Activated CD4-positive, alpha-beta T cell treated with anti-CD3 and anti-CD28 coated beads, Interleukin-2, amount 10 ng/mL, durations not matched to agents 7 days and 5 days (primary cell): ENCODE measurements around the gene TWF2. TPM values are rescaled to one million over a fixed set of nuclear protein-coding genes. Genes with fewer than 3 reads are reported as not detected.
"Not testable (repeated sequence)": the region's sequence is repeated elsewhere in the genome, so short reads cannot be mapped to it uniquely, and the experiment has no call there.

ENCODE experiments used
- CTCF ChIA-PET: fragments of 350-600 bp; sonication (Branson Sonifier 250); formaldehyde crosslinking; loops from one replicate; lab custom pipeline; 2021; ENCODE audit warnings: antibody characterized with exemption; lab: Charles Lee
- POLR2A ChIA-PET: fragments of 350-600 bp; sonication (Branson Sonifier 250); formaldehyde crosslinking; loops from one replicate; lab custom pipeline; 2021; ENCODE audit warnings: antibody characterized with exemption; lab: Charles Lee
- DNase-seq: peaks from one replicate; pipeline ENCODE4 v3.0.0-alpha.2; 2020
- H3K27ac Mint-ChIP-seq: one replicate; pipeline ENCODE4 v1.8.0; 2021; ENCODE audit warnings: mild to moderate bottlenecking, moderate library complexity, mixed read lengths
- H3K27me3 Mint-ChIP-seq: one replicate; pipeline ENCODE4 v1.8.0; 2021; ENCODE audit warnings: mixed read lengths
- H3K36me3 Mint-ChIP-seq: one replicate; pipeline ENCODE4 v1.8.0; 2021; ENCODE audit warnings: low read depth, mixed read lengths
- H3K4me1 Mint-ChIP-seq: one replicate; pipeline ENCODE4 v1.8.0; 2021; ENCODE audit warnings: mixed read lengths
- H3K4me3 Mint-ChIP-seq: one replicate; pipeline ENCODE4 v1.8.0; 2021; ENCODE audit warnings: mild to moderate bottlenecking, moderate library complexity, mixed read lengths
- H3K9me3 Mint-ChIP-seq: one replicate; pipeline ENCODE4 v1.8.0; 2021; ENCODE audit warnings: mixed read lengths
- total RNA-seq, 2 experiments: library from RNA; stranded (reverse); gene quantifications; one replicate each; pipeline ENCODE4 v1.2.3, GENCODE V29; 2021

Gene TWF2
- total RNA-seq, 2 experiments from 2014 or later, result 117 to 119 TPM

DNA sequence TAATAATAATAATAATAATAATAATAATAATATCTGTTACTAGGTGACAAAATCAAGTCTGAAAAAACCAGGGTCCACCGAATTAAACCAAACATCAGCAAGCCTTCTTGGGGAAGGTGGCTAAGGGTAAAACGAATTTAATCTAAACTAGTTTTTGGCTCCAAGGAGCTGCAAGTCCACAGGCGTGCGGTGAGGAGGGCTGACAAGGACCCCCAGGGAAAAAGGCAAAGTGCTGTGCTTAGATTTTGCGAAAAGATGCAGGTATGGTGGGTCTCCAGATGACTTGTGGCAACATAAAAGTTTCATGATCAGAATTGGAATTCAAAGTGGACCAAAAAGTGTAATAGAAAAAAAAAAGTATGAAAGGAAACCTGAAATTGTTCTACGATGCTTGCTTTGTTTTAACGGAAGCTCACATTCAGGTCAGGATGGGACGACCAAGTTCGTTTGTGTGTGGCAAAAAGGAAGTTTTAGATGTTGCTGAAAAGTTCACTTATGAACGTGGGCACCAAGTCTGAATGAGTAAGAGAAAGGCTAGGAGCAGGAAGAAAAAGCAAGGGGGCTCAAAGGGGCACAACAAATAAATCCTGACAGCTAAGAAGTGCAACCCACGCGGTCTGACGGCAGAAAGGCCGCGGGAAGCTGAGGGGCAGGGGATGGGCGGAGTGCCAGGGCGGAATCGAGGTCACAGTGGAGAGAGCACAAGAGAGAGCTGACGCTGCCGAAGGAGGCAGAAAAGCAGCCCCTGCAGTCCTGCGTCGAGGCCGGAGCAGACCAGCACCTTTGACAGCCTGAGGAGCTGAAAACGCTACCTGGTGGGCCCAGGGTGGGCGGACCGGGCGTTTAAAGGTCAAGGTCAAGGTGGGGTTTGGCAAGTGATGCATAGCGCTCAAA, 38.4 kb upstream of the TWF2 start:
- ChIA-PET POLR2A (interaction anchor here (0.6 to 2.4 kb wide), 10 partner anchors 9 to 1709 kb away, joined by 3 to 15 read pairs (median 4); partner anchors contain the start of genes ABHD14B, CISH and RPL29), CTCF (interaction anchor here (0.6 to 7.7 kb wide), 20 partner anchors 9 to 375 kb away, joined by 3 to 48 read pairs (median 4); partner anchors contain the start of genes ABHD14B, GLYCTK, TLR9 and TWF2)
- DNase-seq, result peak; percentile 74
- Mint-ChIP-seq H3K27me3 (no peaks in the 10 kb centered on the region), H3K9me3 (no peaks in the 10 kb centered on the region), H3K36me3 (peaks cover 68% of the 10 kb centered on the region), H3K4me1 (peaks cover 63% of the 10 kb centered on the region), H3K4me3 (peak overlapping the region; percentile 92), H3K27ac (peak overlapping the region; percentile 99)

DNA sequence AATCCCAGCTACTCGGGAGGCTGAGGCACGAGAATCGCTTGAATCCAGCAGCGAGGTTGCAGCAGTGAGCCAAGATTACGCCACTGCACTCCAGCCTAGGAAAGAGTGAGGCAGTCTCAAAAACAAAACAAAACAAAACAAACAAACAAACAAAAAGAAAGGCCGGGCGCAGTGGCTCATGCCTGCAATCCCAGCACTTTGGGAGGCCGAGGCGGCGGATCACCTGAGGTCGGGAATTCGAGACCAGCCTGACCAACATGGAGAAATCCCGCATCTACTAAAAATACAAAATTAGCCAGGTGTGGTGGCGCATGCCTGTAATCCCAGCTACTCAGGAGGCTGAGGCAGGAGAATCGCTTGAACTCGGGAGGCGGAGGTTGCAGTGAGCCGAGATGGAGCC, 35.8 kb upstream of the TWF2 start:
- H3K27me3 Mint-ChIP-seq, DNase-seq, H3K9me3 Mint-ChIP-seq, POLR2A ChIA-PET: not testable (repeated sequence)
- Mint-ChIP-seq H3K36me3 (peaks cover 84% of the 10 kb centered on the region), H3K4me1 (peaks cover 65% of the 10 kb centered on the region), H3K4me3 (peak overlapping the region; percentile 92), H3K27ac (peak overlapping the region; percentile 99)
- CTCF ChIA-PET, result interaction anchor here (1.5 kb wide), 1 partner anchor 26 kb away, joined by 3 read pairs; no protein-coding TSS in a partner anchor

DNA sequence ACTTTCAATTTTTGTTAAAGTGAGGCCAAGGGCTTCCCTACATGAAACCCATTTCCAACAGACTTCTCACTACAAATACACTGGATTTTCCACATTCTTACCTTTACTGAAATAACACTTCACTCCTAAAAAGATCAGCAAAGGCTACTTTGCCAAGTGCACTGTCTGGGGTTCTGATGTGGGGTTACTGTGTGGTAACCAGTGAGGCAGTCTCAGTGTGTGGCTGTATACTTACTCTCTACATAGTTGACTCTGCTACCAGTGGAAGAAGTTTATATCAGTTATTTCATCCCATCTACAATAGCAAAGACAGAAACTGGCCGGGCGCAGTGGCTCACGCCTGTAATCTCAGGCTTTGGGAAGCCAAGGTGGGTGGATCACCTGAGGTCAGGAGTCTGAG, 33.9 kb upstream of the TWF2 start:
- H3K4me3 Mint-ChIP-seq, result peak overlapping the region; percentile 92
- POLR2A ChIA-PET, result no interaction called here
- H3K9me3 Mint-ChIP-seq, result no peaks in the 10 kb centered on the region
- CTCF ChIA-PET, result interaction anchor here (1.0 kb wide), 1 partner anchor 32 kb away, joined by 3 read pairs; no protein-coding TSS in a partner anchor
- H3K36me3 Mint-ChIP-seq, result peaks cover 88% of the 10 kb centered on the region
- H3K27ac Mint-ChIP-seq, result peak overlapping the region; percentile 99
- peaks cover 72% of the 10 kb centered on the region for H3K4me1 Mint-ChIP-seq
- H3K27me3 Mint-ChIP-seq, result no peaks in the 10 kb centered on the region
- DNase-seq, result no peak

DNA sequence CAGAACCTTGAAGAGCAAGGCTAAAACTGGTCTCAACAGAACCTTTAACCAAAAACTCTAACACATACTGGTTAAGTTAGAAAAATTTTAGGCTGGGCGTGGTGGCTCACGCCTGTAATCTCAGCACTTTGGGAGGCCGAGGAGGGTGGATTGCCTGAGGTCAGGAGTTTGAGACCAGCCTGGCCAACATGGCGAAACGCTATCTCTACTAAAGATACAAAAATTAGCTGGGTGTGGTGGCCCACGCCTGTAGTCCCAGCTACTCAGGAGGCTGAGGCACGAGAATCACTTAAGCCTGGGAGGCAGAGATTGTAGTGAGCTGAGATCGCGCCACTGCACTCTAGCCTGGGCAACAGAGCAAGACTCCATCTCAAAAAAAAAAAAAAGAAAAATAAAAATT, 33.2 kb upstream of the TWF2 start:
- POLR2A ChIA-PET, result interaction anchor here (1.5 kb wide), 1 partner anchor 10 kb away, joined by 5 read pairs; no protein-coding TSS in a partner anchor
- not testable (repeated sequence) for H3K9me3 Mint-ChIP-seq, H3K27me3 Mint-ChIP-seq, DNase-seq
- Mint-ChIP-seq H3K4me1 (peaks cover 78% of the 10 kb centered on the region), H3K27ac (peak overlapping the region; percentile 89), H3K36me3 (peaks cover 88% of the 10 kb centered on the region), H3K4me3 (peak overlapping the region; percentile 92)
- CTCF ChIA-PET, result interaction anchor here (0.9 to 2.1 kb wide), 6 partner anchors 9 to 67 kb away, joined by 3 to 11 read pairs (median 4); no protein-coding TSS in a partner anchor

DNA sequence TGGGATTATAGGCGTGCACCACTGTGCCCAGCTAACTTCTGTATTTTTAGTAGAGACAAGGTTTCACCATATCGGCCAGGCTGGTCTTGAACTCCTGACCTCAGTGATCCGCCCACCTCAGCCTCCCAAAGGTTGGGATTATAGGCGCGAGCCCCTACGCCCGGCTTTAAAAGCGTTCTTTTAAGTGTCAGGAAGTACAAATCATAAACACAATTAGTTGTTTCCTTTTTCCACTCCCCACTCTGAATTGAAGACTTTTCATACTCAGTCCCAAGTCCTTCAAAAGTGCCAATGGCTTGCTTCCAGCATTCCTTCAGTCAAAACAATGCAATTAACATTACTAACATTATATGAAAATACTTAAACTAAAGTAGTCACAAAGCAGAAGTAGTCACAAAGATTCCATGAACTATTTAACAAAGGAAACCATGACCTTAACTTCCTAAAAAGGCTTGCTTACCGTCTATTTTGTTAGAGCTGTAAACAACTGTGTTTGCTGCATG, 31.3 kb upstream of the TWF2 start:
- H3K4me3 Mint-ChIP-seq, result peak overlapping the region; percentile 92
- H3K36me3 Mint-ChIP-seq, result peaks cover 85% of the 10 kb centered on the region
- ChIA-PET CTCF (interaction anchor here (0.6 to 2.6 kb wide), 7 partner anchors 11 to 84 kb away, joined by 3 to 11 read pairs (median 4); no protein-coding TSS in a partner anchor), POLR2A (no interaction called here)
- peaks cover 88% of the 10 kb centered on the region for H3K4me1 Mint-ChIP-seq
- no peaks in the 10 kb centered on the region for H3K27me3 Mint-ChIP-seq
- H3K27ac Mint-ChIP-seq, result peak overlapping the region; percentile 89
- H3K9me3 Mint-ChIP-seq, result no peaks in the 10 kb centered on the region
- DNase-seq, result no peak

DNA sequence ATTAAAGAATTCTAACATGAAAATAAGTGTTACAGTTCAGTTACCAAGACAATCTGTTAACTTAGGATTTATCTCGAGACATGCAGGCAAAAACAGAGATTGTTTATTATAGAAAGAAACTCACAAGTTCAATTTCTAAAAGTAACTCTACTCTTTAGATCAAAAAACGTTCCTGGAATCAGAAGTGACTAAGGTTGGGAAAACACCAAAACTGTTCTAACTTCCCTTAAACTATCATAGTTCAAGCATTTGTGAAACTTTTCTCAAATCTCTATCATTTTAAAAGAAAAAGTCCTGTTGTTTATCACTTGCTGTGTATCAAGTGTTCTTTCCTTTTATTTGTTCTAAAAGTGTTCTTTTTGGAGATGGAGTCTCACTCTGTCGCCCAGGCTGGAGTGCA, 30.8 kb upstream of the TWF2 start:
- ChIA-PET CTCF (interaction anchor here (0.6 to 2.6 kb wide), 3 partner anchors 17 to 61 kb away, joined by 3 to 9 read pairs (median 4); no protein-coding TSS in a partner anchor), POLR2A (no interaction called here)
- Mint-ChIP-seq H3K4me3 (peak overlapping the region; percentile 92), H3K27me3 (no peaks in the 10 kb centered on the region), H3K36me3 (peaks cover 86% of the 10 kb centered on the region), H3K9me3 (no peaks in the 10 kb centered on the region), H3K4me1 (peaks cover 88% of the 10 kb centered on the region), H3K27ac (peak overlapping the region; percentile 89)
- no peak for DNase-seq

DNA sequence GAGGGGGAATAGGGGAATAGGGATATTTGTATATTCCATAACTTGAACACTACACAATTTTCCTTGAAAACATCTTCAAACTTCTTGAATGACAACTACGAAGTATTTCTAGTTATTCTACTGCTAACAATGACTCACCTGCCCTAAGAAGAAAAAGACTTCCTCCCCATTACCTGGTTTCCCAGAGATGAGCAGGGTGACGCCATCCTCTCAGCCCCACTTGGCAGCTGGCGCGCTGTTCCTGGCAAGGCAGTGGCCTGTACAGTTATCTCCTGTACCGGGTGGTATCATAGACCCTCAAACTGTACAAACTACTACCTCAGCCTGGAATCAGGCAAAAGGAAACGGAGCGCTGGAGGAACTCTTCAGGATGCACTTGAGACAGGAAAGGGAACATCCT, 29.1 kb upstream of the TWF2 start:
- H3K36me3 Mint-ChIP-seq, result peaks cover 86% of the 10 kb centered on the region
- H3K9me3 Mint-ChIP-seq, result no peaks in the 10 kb centered on the region
- DNase-seq, result no peak
- H3K4me3 Mint-ChIP-seq, result peak overlapping the region; percentile 14
- H3K27ac Mint-ChIP-seq, result peak overlapping the region; percentile 82
- H3K27me3 Mint-ChIP-seq, result no peaks in the 10 kb centered on the region
- POLR2A ChIA-PET, result interaction anchor here (1.1 kb wide), 2 partner anchors 10 to 15 kb away, joined by 3 to 7 read pairs; no protein-coding TSS in a partner anchor
- H3K4me1 Mint-ChIP-seq, result peaks cover 88% of the 10 kb centered on the region
- CTCF ChIA-PET, result interaction anchor here (1.5 to 2.6 kb wide), 2 partner anchors 12 to 15 kb away, joined by 4 to 9 read pairs; no protein-coding TSS in a partner anchor

DNA sequence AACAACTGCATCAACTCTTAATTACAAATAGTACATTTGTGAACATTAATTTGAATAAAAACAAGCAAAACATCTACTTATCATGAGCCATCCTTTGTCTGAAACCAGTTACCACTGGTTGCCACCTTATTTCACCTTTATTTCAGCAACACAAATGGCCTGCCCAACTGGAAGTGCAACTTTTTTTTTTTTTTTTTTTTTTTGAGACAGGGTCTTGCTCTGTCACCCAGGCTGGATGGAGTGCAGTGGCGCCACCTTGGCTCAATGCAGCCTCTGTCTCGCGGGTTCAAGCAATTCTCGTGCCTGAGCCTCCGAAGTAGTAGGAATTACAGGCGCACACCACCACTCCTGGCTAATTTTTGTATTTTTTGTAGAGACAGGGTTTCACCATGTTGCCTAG, 26.4 kb upstream of the TWF2 start:
- Mint-ChIP-seq H3K4me1 (peaks cover 89% of the 10 kb centered on the region), H3K27me3 (no peaks in the 10 kb centered on the region), H3K4me3 (no peak overlapping the region), H3K9me3 (no peaks in the 10 kb centered on the region), H3K36me3 (peaks cover 89% of the 10 kb centered on the region), H3K27ac (peak overlapping the region; percentile 9)
- POLR2A ChIA-PET, result no interaction called here
- CTCF ChIA-PET, result no interaction called here
- DNase-seq, result no peak

DNA sequence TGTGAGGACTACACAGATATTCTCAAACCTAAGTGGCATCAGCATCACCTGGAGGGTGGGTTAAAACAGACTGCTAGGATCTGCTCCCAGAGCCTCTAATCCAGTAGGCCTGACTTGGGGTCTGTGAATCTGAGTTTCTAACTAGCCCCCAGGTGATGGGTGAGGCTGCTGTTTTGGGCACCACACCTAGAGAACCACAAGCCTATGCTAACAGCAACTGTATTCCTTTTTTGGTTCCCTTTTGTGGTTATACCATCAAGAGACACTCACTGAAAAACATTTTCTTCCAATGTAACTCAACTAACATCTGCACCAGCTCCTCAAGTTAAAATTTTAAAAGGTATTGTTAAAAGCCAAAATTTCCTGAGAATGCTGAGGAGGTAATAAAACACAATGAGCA, 23.5 kb upstream of the TWF2 start:
- peak overlapping the region; percentile 42 for H3K4me3 Mint-ChIP-seq
- H3K9me3 Mint-ChIP-seq, result no peaks in the 10 kb centered on the region
- H3K36me3 Mint-ChIP-seq, result peaks cover 93% of the 10 kb centered on the region
- H3K4me1 Mint-ChIP-seq, result peaks cover 86% of the 10 kb centered on the region
- no peaks in the 10 kb centered on the region for H3K27me3 Mint-ChIP-seq
- POLR2A ChIA-PET, result interaction anchor here (0.6 kb wide), 1 partner anchor 11 kb away, joined by 5 read pairs; no protein-coding TSS in a partner anchor
- DNase-seq, result no peak
- CTCF ChIA-PET, result interaction anchor here (1.8 to 2.6 kb wide), 3 partner anchors 9 to 16 kb away, joined by 4 to 22 read pairs (median 9); partner anchors contain the start of gene WDR82
- H3K27ac Mint-ChIP-seq, result peak overlapping the region; percentile 80

DNA sequence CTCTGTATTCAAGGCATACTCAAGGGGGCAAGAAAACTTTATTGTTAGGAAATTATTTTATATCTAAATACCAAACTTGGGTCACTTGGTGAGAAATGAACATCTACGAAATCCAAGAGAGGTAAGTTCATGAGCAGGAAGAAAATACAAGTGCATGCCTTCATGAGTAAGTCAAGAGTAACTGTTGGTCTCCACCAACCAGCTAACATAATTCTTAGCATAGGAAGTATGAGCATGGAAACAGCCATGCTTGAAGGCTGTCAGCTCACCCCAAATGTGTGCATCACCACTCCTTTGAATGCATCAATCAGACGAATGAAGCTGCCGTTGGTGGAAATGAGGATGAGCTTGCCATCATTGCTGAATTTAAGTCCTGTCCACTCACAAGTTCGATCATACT, 20.5 kb upstream of the TWF2 start:
- H3K9me3 Mint-ChIP-seq, result no peaks in the 10 kb centered on the region
- ChIA-PET POLR2A (no interaction called here), CTCF (interaction anchor here (0.9 to 4.4 kb wide), 7 partner anchors 9 to 39 kb away, joined by 3 to 17 read pairs (median 5); partner anchors contain the start of gene WDR82)
- no peak overlapping the region for H3K27ac Mint-ChIP-seq
- H3K4me1 Mint-ChIP-seq, result peaks cover 95% of the 10 kb centered on the region
- no peak overlapping the region for H3K4me3 Mint-ChIP-seq
- no peak for DNase-seq
- H3K27me3 Mint-ChIP-seq, result no peaks in the 10 kb centered on the region
- H3K36me3 Mint-ChIP-seq, result peaks cover 99% of the 10 kb centered on the region

DNA sequence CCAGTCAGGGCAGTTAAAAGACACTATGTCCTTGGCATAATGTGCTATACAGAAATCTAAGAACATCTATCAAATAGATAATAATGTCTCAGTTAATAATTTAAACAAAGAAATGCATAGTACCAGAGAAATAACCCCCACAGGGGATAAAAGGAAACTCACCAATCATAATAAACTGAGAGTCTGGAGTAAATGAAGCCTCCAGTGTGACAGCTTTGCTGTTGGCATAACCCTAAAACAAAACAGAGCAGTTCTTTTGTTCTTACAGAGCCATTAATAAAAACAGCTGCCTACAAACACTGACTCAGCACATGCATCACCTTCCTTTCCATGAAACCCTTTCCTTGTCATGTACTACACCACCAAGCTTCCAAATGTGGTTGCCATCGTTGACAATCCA, 20.1 kb upstream of the TWF2 start:
- no peak for DNase-seq
- no peaks in the 10 kb centered on the region for H3K9me3 Mint-ChIP-seq
- CTCF ChIA-PET, result interaction anchor here (0.9 to 4.4 kb wide), 8 partner anchors 11 to 39 kb away, joined by 3 to 17 read pairs (median 4); partner anchors contain the start of genes PPM1M, TWF2 and WDR82
- H3K4me3 Mint-ChIP-seq, result no peak overlapping the region
- no peak overlapping the region for H3K27ac Mint-ChIP-seq
- H3K27me3 Mint-ChIP-seq, result no peaks in the 10 kb centered on the region
- peaks cover 95% of the 10 kb centered on the region for H3K4me1 Mint-ChIP-seq
- peaks cover 99% of the 10 kb centered on the region for H3K36me3 Mint-ChIP-seq
- POLR2A ChIA-PET, result no interaction called here

DNA sequence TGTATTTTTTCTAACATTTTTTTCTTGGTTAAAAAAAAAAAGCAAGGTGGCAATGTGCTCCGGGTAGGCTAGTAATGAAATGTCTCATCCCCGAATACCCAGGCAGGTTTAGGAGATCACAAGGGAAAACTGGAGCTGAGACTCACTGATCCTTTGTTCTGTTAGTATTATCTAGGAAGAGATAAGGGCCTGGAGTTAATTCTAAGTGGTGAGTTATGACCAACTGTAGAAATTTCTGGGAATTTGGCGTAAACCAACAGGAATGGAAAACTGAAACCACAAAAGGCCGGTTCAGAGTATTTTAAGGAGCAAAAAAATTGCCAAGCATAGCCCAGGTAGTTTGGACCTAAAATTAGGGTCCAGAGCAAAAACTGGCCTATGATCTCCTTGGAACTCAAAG, 19.0 kb upstream of the TWF2 start:
- H3K36me3 Mint-ChIP-seq, result peaks cover 97% of the 10 kb centered on the region
- H3K27me3 Mint-ChIP-seq, result no peaks in the 10 kb centered on the region
- no peak overlapping the region for H3K27ac Mint-ChIP-seq
- ChIA-PET CTCF (interaction anchor here (1.2 to 4.4 kb wide), 4 partner anchors 10 to 21 kb away, joined by 3 to 17 read pairs (median 9); partner anchors contain the start of genes PPM1M, TWF2 and WDR82), POLR2A (no interaction called here)
- no peaks in the 10 kb centered on the region for H3K9me3 Mint-ChIP-seq
- no peak for DNase-seq
- no peak overlapping the region for H3K4me3 Mint-ChIP-seq
- peaks cover 95% of the 10 kb centered on the region for H3K4me1 Mint-ChIP-seq
